IMR-90 (cell line): ENCODE measurements around the gene BTBD10. TPM values are rescaled to one million over a fixed set of nuclear protein-coding genes. Genes with fewer than 3 reads are reported as not detected.

Experiments used
- ATAC-seq: fragments of 200-7000 bp; cut with Tn5 transposase; 2 replicates; pipeline ENCODE4 v1.9.1; 2020; ENCODE audit warnings: low read depth, mild to moderate bottlenecking, moderate library complexity
- BruUV-seq: library from RNA; stranded (reverse); fragments of 400-500 nt; replicated peaks from 2 replicates; lab custom pipeline; 2021; lab: Mats Ljungman, UMichigan
- CTCF ChIA-PET: fragments of 300-600 bp; formaldehyde crosslinking; extraction: SDS; loops from one replicate; lab custom pipeline; 2021; ENCODE audit warnings: antibody characterized with exemption; lab: Yijun Ruan, JAX
- POLR2A ChIA-PET: fragments of 300-600 bp; sonication (Branson Sonifier 250); formaldehyde crosslinking; loops from one replicate; lab custom pipeline; 2022; ENCODE audit warnings: antibody characterized with exemption; ENCODE audit not compliant: unreplicated experiment; lab: Charles Lee
- DNase-seq: peaks from one replicate; pipeline ENCODE4 v3.0.0; 2013
- H2AFZ ChIP-seq: replicated peaks from 2 replicates; pipeline ENCODE3; 2013; ENCODE audit warnings: low read length, mild to moderate bottlenecking; ENCODE audit not compliant: poor library complexity
- H2AK5ac ChIP-seq: 2 replicates; pipeline ENCODE4 v1.6.1; 2013; ENCODE audit warnings: low read depth, low read length, inconsistent platforms
- H2AK9ac ChIP-seq: replicated peaks from 2 replicates; pipeline ENCODE3; 2013; ENCODE audit warnings: mild to moderate bottlenecking, low read depth, low read length, moderate library complexity; ENCODE audit not compliant: poor library complexity
- H2BK120ac ChIP-seq: 2 replicates; pipeline ENCODE4 v1.6.1; 2013; ENCODE audit warnings: low read depth, low read length, inconsistent platforms
- H2BK15ac ChIP-seq: 3 replicates; pipeline ENCODE4 v1.6.1; 2013; ENCODE audit warnings: low read depth, low read length, inconsistent platforms
- H2BK20ac ChIP-seq: 2 replicates; pipeline ENCODE4 v1.6.1; 2013; ENCODE audit warnings: low read depth, mild to moderate bottlenecking, inconsistent platforms, low read length, moderate library complexity
- H2BK5ac ChIP-seq: 2 replicates; pipeline ENCODE4 v1.6.1; 2013; ENCODE audit warnings: mild to moderate bottlenecking, low read depth, low read length, inconsistent platforms; ENCODE audit not compliant: poor library complexity, severe bottlenecking
- H3K14ac ChIP-seq: replicated peaks from 2 replicates; pipeline ENCODE4 v1.6.1; 2013; ENCODE audit warnings: low read depth, low read length, inconsistent platforms
- H3K18ac ChIP-seq: 2 replicates; pipeline ENCODE4 v1.6.1; 2013; ENCODE audit warnings: low read depth, low read length, control low read depth
- H3K23ac ChIP-seq: 2 replicates; pipeline ENCODE4 v1.6.1; 2013; ENCODE audit warnings: low read depth, low read length, inconsistent platforms
- H3K27ac ChIP-seq: 2 replicates; pipeline ENCODE4 v1.5.1; 2013; ENCODE audit warnings: mild to moderate bottlenecking, control low read depth, low read length; ENCODE audit not compliant: insufficient read depth
- H3K27me3 ChIP-seq: 2 replicates; pipeline ENCODE4 v1.6.1; 2013; ENCODE audit warnings: low read length; ENCODE audit not compliant: control insufficient read depth, insufficient read depth
- H3K36me3 ChIP-seq: 2 replicates; pipeline ENCODE4 v1.6.1; 2013; ENCODE audit warnings: low read length, mixed read lengths; ENCODE audit not compliant: control insufficient read depth, insufficient read depth
- H3K4ac ChIP-seq: 2 replicates; pipeline ENCODE4 v1.6.1; 2013; ENCODE audit warnings: low read depth, low read length, inconsistent platforms
- H3K4me1 ChIP-seq: 2 replicates; pipeline ENCODE4 v1.6.1; 2013; ENCODE audit warnings: low read length, mixed read lengths; ENCODE audit not compliant: control insufficient read depth, insufficient read depth
- H3K4me2 ChIP-seq: 2 replicates; pipeline ENCODE4 v1.6.1; 2013; ENCODE audit warnings: low read depth, mild to moderate bottlenecking, control low read depth, low read length, moderate library complexity
- H3K4me3 ChIP-seq: 2 replicates; pipeline ENCODE4 v1.5.1; 2013; ENCODE audit warnings: low read depth, mild to moderate bottlenecking, control low read depth, low read length, moderate library complexity; ENCODE audit not compliant: insufficient read depth
- H3K56ac ChIP-seq: 2 replicates; pipeline ENCODE4 v1.6.1; 2013; ENCODE audit warnings: low read length, inconsistent platforms; ENCODE audit not compliant: insufficient read depth; ENCODE audit errors: extremely low read depth
- H3K79me1 ChIP-seq, 2 experiments: 2 replicates each; pipeline ENCODE4 v1.6.1; 2013; ENCODE audit warnings: low read length in 2 of 2, inconsistent platforms in 1 of 2, low read depth in 1 of 2
- H3K9ac ChIP-seq: 2 replicates; pipeline ENCODE4 v1.6.1; 2013; ENCODE audit warnings: low read depth, low read length, control low read depth
- H3K9me1 ChIP-seq: 2 replicates; pipeline ENCODE4 v1.6.1; 2013; ENCODE audit warnings: low read length, inconsistent platforms; ENCODE audit not compliant: insufficient read depth
- H3K9me3 ChIP-seq: 2 replicates; pipeline ENCODE4 v1.6.1; 2013; ENCODE audit warnings: low read length; ENCODE audit not compliant: control insufficient read depth, insufficient read depth
- H4K20me1 ChIP-seq: 2 replicates; pipeline ENCODE4 v1.6.1; 2013; ENCODE audit warnings: low read length, inconsistent platforms; ENCODE audit not compliant: insufficient read depth
- H4K5ac ChIP-seq: 2 replicates; pipeline ENCODE4 v1.6.1; 2013; ENCODE audit warnings: mild to moderate bottlenecking, low read depth, low read length, control low read depth
- H4K8ac ChIP-seq, 2 experiments: 2 replicates each; pipeline ENCODE4 v1.6.1; 2013; ENCODE audit warnings: low read depth in 2 of 2, low read length in 2 of 2, control low read depth in 1 of 2, inconsistent platforms in 1 of 2
- H4K91ac ChIP-seq: 2 replicates; pipeline ENCODE4 v1.6.1; 2013; ENCODE audit warnings: low read depth, low read length, inconsistent platforms; ENCODE audit not compliant: insufficient read depth
- BHLHE40 ChIP-seq: fragments of 150-350 bp; IDR thresholded peaks from 2 replicates; pipeline ENCODE4 v1.6.1; 2016; ENCODE audit warnings: mild to moderate bottlenecking, low read depth, low read length
- CEBPB ChIP-seq: IDR thresholded peaks from 2 replicates; pipeline ENCODE4 v1.6.1; 2012; ENCODE audit warnings: low read depth, low read length, improper control_type of control experiment
- CHD1 ChIP-seq: IDR thresholded peaks from 2 replicates; pipeline ENCODE4 v1.6.1; 2012; ENCODE audit warnings: low read depth, low read length, improper control_type of control experiment
- FOS ChIP-seq: fragments of 150-350 bp; IDR thresholded peaks from 2 replicates; pipeline ENCODE4 v1.6.1; 2016; ENCODE audit warnings: low read depth, low read length
- MAFK ChIP-seq: IDR thresholded peaks from 2 replicates; pipeline ENCODE4 v1.6.1; 2012; ENCODE audit warnings: low read depth, low read length, improper control_type of control experiment
- MAZ ChIP-seq: IDR thresholded peaks from 2 replicates; pipeline ENCODE4 v1.6.1; 2012; ENCODE audit warnings: low read depth, mild to moderate bottlenecking, low read length, improper control_type of control experiment, moderate library complexity, borderline replicate concordance
- MXI1 ChIP-seq: IDR thresholded peaks from 2 replicates; pipeline ENCODE4 v1.6.1; 2012; ENCODE audit warnings: low read depth, mild to moderate bottlenecking, low read length, moderate library complexity, borderline replicate concordance
- NFE2L2 ChIP-seq: fragments of 150-350 bp; IDR thresholded peaks from 2 replicates; pipeline ENCODE4 v1.6.1; 2016; ENCODE audit warnings: low read depth, mild to moderate bottlenecking, low read length
- POLR2A ChIP-seq: IDR thresholded peaks from 2 replicates; pipeline ENCODE4 v1.6.1; 2012; ENCODE audit warnings: mild to moderate bottlenecking, low read depth, low read length
- RAD21 ChIP-seq: IDR thresholded peaks from 2 replicates; pipeline ENCODE4 v1.6.1; 2012; ENCODE audit warnings: low read length, improper control_type of control experiment
- RCOR1 ChIP-seq: IDR thresholded peaks from 2 replicates; pipeline ENCODE4 v1.6.1; 2012; ENCODE audit warnings: mild to moderate bottlenecking, low read length, improper control_type of control experiment; ENCODE audit not compliant: insufficient replicate concordance
- RFX5 ChIP-seq: IDR thresholded peaks from 2 replicates; pipeline ENCODE4 v1.8.0; 2012; ENCODE audit warnings: low read depth, mild to moderate bottlenecking, low read length, moderate library complexity
- SMC3 ChIP-seq: fragments of 150-350 bp; IDR thresholded peaks from 2 replicates; pipeline ENCODE4 v1.6.1; 2016; ENCODE audit warnings: low read depth, mild to moderate bottlenecking, antibody characterized with exemption, low read length, moderate library complexity
- WGBS, 2 experiments: methylation state at CpG; one replicate each; pipeline versions ENCODE4 v1.1.5 to v1.1.7; 2013; ENCODE audit warnings: missing lambda C conversion rate in 2 of 2; ENCODE audit not compliant: insufficient read length in 1 of 2; ENCODE audit errors: extremely low coverage in 2 of 2; 5-methylcytosine and 5-hydroxymethylcytosine counted together
- dilution Hi-C: fragments of 300-500 bp; cut with HindIII; formaldehyde crosslinking; loops from one replicate; pipeline ENCODE4 v1.14.3; 2018; ENCODE audit warnings: low sequenced_read_pairs; ENCODE audit not compliant: unreplicated experiment
- in situ Hi-C: fragments of 300-500 bp; cut with MboI; formaldehyde crosslinking; loops from 3 replicates; pipeline ENCODE4 v1.14.3; 2019; ENCODE audit warnings: low sequenced_read_pairs, inconsistent platforms, mixed read lengths
- intact Hi-C: fragments of 100-400 bp; cut with micrococcal nuclease; formaldehyde crosslinking; loops from 2 replicates; pipeline ENCODE4 v1.10.0; 2022
- polyA plus RNA-seq, 3 experiments: library from polyadenylated mRNA; depleted of rRNA; stranded (reverse); fragments of >200 nt; gene quantifications; 2 replicates each; pipeline ENCODE4 v1.2.3, GENCODE V29; 2012; ENCODE audit warnings: low replicate concordance in 1 of 3
- total RNA-seq: library from RNA; depleted of rRNA; stranded (reverse); fragments of >200 nt; gene quantifications from 2 replicates; pipeline ENCODE4 v1.2.3, GENCODE V29; 2012
- TF ChIP-seq, protein P1 (sequence below): fragments of 150-350 bp; IDR thresholded peaks from 2 replicates; pipeline ENCODE4 v1.6.1; 2017; ENCODE audit warnings: mild to moderate bottlenecking, antibody characterized with exemption, low read length, low read depth
- TF ChIP-seq, protein P2 (sequence below): conservative IDR thresholded peaks from 2 replicates; pipeline ENCODE4 v1.5.1; 2012; ENCODE audit warnings: mild to moderate bottlenecking, low read depth, low read length, improper control_type of control experiment
- TF ChIP-seq, protein P3 (sequence below): fragments of 150-350 bp; IDR thresholded peaks from 2 replicates; pipeline ENCODE4 v1.6.1; 2016; ENCODE audit warnings: low read depth, mild to moderate bottlenecking, low read length, moderate library complexity, borderline replicate concordance

The BTBD10 gene
- total and polyA plus RNA-seq, 2 of the 4 experiments (the other 2 are of a cell fraction): 32.5 to 59.9 TPM

DNA sequence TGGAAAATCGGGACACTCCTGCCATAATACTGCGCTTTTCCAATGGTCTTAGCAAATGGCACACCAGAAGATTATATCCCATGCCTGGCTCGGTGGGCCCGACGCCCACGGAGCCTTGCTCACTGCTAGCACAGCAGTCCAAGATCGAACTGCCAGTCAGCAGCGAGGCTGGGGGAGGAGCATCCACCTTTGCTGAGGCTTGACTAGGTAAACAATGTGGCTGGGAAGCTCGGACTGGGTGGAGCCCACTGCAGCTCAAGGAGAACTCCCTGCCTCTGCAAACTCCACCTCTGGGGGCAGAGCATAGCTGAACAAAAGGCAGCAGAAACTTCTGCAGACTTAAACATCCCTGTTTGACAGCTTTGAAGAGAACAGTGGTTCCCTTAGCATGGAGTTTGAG lies 17.2 kb upstream of the BTBD10 start:
- TF ChIP-seq RAD21 (no peak), NFE2L2 (no peak), RFX5 (no peak), FOS (no peak), SMC3 (no peak), CEBPB (no peak), CHD1 (no peak), MAZ (no peak), MXI1 (no peak), RCOR1 (no peak), MAFK (no peak), POLR2A (no peak), BHLHE40 (no peak)
- TF ChIP-seq, protein P1, sequence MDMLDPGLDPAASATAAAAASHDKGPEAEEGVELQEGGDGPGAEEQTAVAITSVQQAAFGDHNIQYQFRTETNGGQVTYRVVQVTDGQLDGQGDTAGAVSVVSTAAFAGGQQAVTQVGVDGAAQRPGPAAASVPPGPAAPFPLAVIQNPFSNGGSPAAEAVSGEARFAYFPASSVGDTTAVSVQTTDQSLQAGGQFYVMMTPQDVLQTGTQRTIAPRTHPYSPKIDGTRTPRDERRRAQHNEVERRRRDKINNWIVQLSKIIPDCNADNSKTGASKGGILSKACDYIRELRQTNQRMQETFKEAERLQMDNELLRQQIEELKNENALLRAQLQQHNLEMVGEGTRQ: no peak
- TF ChIP-seq, protein P2, sequence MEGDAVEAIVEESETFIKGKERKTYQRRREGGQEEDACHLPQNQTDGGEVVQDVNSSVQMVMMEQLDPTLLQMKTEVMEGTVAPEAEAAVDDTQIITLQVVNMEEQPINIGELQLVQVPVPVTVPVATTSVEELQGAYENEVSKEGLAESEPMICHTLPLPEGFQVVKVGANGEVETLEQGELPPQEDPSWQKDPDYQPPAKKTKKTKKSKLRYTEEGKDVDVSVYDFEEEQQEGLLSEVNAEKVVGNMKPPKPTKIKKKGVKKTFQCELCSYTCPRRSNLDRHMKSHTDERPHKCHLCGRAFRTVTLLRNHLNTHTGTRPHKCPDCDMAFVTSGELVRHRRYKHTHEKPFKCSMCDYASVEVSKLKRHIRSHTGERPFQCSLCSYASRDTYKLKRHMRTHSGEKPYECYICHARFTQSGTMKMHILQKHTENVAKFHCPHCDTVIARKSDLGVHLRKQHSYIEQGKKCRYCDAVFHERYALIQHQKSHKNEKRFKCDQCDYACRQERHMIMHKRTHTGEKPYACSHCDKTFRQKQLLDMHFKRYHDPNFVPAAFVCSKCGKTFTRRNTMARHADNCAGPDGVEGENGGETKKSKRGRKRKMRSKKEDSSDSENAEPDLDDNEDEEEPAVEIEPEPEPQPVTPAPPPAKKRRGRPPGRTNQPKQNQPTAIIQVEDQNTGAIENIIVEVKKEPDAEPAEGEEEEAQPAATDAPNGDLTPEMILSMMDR: no peak
- TF ChIP-seq, protein P3, sequence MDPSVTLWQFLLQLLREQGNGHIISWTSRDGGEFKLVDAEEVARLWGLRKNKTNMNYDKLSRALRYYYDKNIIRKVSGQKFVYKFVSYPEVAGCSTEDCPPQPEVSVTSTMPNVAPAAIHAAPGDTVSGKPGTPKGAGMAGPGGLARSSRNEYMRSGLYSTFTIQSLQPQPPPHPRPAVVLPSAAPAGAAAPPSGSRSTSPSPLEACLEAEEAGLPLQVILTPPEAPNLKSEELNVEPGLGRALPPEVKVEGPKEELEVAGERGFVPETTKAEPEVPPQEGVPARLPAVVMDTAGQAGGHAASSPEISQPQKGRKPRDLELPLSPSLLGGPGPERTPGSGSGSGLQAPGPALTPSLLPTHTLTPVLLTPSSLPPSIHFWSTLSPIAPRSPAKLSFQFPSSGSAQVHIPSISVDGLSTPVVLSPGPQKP: no peak
- Histone ChIP-seq H3K36me3 (no peaks in the 10 kb centered on the region), H2AK9ac (no peak overlapping the region), H3K27ac (no peak overlapping the region), H2BK120ac (no peak overlapping the region), H3K56ac (no peak overlapping the region), H3K4me2 (no peak overlapping the region), H2BK15ac (no peak overlapping the region), H3K9ac (no peak overlapping the region), H2AFZ (no peak overlapping the region), H3K4ac (no peak overlapping the region), H4K20me1 (no peaks in the 10 kb centered on the region), H2AK5ac (no peak overlapping the region), H4K91ac (no peak overlapping the region), H3K9me3 (no peaks in the 10 kb centered on the region), H3K9me1 (no peaks in the 10 kb centered on the region), H3K4me1 (peaks cover 2% of the 10 kb centered on the region; the same call in 1 of the 2 replicates), H4K5ac (no peak overlapping the region), H3K18ac (no peak overlapping the region), H3K79me1 (no peaks in the 10 kb centered on the region), H3K23ac (no peak overlapping the region), H2BK5ac (no peak overlapping the region), H4K8ac (no peak overlapping the region), H3K14ac (no peak overlapping the region), H2BK20ac (no peak overlapping the region), H3K4me3 (no peak overlapping the region), H3K27me3 (peaks cover 4% of the 10 kb centered on the region; the same call in 1 of the 2 replicates)
- DNase-seq: no peak
- POLR2A ChIA-PET: no interaction called here
- in situ Hi-C loops (no loop called here), intact Hi-C loops (no loop called here), dilution Hi-C loops (no loop called here)
- no peak for ATAC-seq
- WGBS, 2 experiments: 100% methylated on average over 1 of the region's 9 CpGs; no CpG with 5 or more reads in 1 of the 2 experiments
- no TSS peak for BruUV-seq
- CTCF ChIA-PET: no interaction called here
